H9 (cell line): Measurements from ENCODE around the gene NHS. TPM values are rescaled to one million over a fixed set of nuclear protein-coding genes. Genes with fewer than 3 reads are reported as not detected.
A peak's percentile ranks its signal among the peaks of the same experiment; 100 is the strongest.

Experiments used
- DNase-seq: peaks from one replicate; pipeline ENCODE4 v3.0.0-alpha.2; 2017
- H2AFZ ChIP-seq: one replicate; pipeline ENCODE4 v1.6.1; 2013; ENCODE audit warnings: mild to moderate bottlenecking, low read length, control low read depth, moderate library complexity
- H2AK5ac ChIP-seq: 2 replicates; pipeline ENCODE4 v1.6.1; 2013; ENCODE audit warnings: low read length, control low read depth, mixed read lengths; ENCODE audit not compliant: insufficient read length
- H2BK120ac ChIP-seq: one replicate; pipeline ENCODE4 v1.6.1; 2013; ENCODE audit warnings: low read depth, mild to moderate bottlenecking, low read length, control low read depth, inconsistent platforms; ENCODE audit not compliant: poor library complexity, severe bottlenecking
- H2BK12ac ChIP-seq: 2 replicates; pipeline ENCODE4 v1.6.1; 2013; ENCODE audit warnings: low read length, control low read depth, mixed read lengths, low read depth; ENCODE audit not compliant: insufficient read length
- H2BK15ac ChIP-seq: 2 replicates; pipeline ENCODE4 v1.6.1; 2013; ENCODE audit warnings: low read depth, low read length, control low read depth
- H2BK20ac ChIP-seq: one replicate; pipeline ENCODE4 v1.6.1; 2013; ENCODE audit warnings: low read depth, mild to moderate bottlenecking, low read length, control low read depth, inconsistent platforms; ENCODE audit not compliant: poor library complexity, severe bottlenecking
- H2BK5ac ChIP-seq: 2 replicates; pipeline ENCODE4 v1.6.1; 2013; ENCODE audit warnings: low read length, control low read depth, mixed read lengths; ENCODE audit not compliant: insufficient read length
- H3K14ac ChIP-seq: 2 replicates; pipeline ENCODE4 v1.6.1; 2013; ENCODE audit warnings: low read length, control low read depth; ENCODE audit not compliant: insufficient read depth
- H3K18ac ChIP-seq: 2 replicates; pipeline ENCODE4 v1.6.1; 2013; ENCODE audit warnings: low read depth, mild to moderate bottlenecking, mixed read lengths, low read length, control low read depth; ENCODE audit not compliant: insufficient read length
- H3K23ac ChIP-seq: 2 replicates; pipeline ENCODE4 v1.6.1; 2013; ENCODE audit warnings: low read length, control low read depth, mixed read lengths, low read depth; ENCODE audit not compliant: insufficient read length
- H3K23me2 ChIP-seq: 2 replicates; pipeline ENCODE4 v1.6.1; 2013; ENCODE audit warnings: low read depth, mild to moderate bottlenecking, mixed read lengths, low read length, control low read depth; ENCODE audit not compliant: insufficient read length, poor library complexity, severe bottlenecking
- H3K27ac ChIP-seq: 2 replicates; pipeline ENCODE4 v1.5.1; 2013; ENCODE audit warnings: low read length, control low read depth, mixed read lengths, low read depth; ENCODE audit not compliant: insufficient read length
- H3K27me3 ChIP-seq: 2 replicates; pipeline ENCODE4 v1.6.1; 2013; ENCODE audit warnings: low read length, control low read depth, inconsistent platforms; ENCODE audit not compliant: insufficient read depth
- H3K4ac ChIP-seq: 2 replicates; pipeline ENCODE4 v1.6.1; 2013; ENCODE audit warnings: low read depth, mild to moderate bottlenecking, control low read depth, inconsistent platforms, low read length, moderate library complexity
- H3K4me1 ChIP-seq: 2 replicates; pipeline ENCODE4 v1.6.1; 2013; ENCODE audit warnings: low read length, control low read depth, inconsistent platforms; ENCODE audit not compliant: insufficient read depth
- H3K4me2 ChIP-seq: 2 replicates; pipeline ENCODE4 v1.6.1; 2013; ENCODE audit warnings: low read length, control low read depth, mixed read lengths; ENCODE audit not compliant: insufficient read length, insufficient read depth
- H3K56ac ChIP-seq: 2 replicates; pipeline ENCODE4 v1.6.1; 2013; ENCODE audit warnings: low read depth, mild to moderate bottlenecking, mixed read lengths, low read length, control low read depth; ENCODE audit not compliant: insufficient read length
- H3K79me1 ChIP-seq: 2 replicates; pipeline ENCODE4 v1.6.1; 2013; ENCODE audit warnings: low read depth, mild to moderate bottlenecking, moderate library complexity, low read length, control low read depth, inconsistent platforms; ENCODE audit not compliant: insufficient read depth, poor library complexity, severe bottlenecking
- H3K79me2 ChIP-seq: 2 replicates; pipeline ENCODE4 v1.6.1; 2013; ENCODE audit warnings: low read length, control low read depth, inconsistent platforms; ENCODE audit not compliant: insufficient read depth
- H3K9ac ChIP-seq: 2 replicates; pipeline ENCODE4 v1.6.1; 2013; ENCODE audit warnings: low read length, control low read depth, mixed read lengths; ENCODE audit not compliant: insufficient read length; ENCODE audit errors: extremely low read depth
- H3K9me3 ChIP-seq: one replicate; pipeline ENCODE4 v1.6.1; 2013; ENCODE audit warnings: low read depth, low read length, inconsistent platforms; ENCODE audit not compliant: control insufficient read depth
- H3T11ph ChIP-seq: one replicate; pipeline ENCODE4 v1.6.1; 2013; ENCODE audit warnings: mild to moderate bottlenecking, low read length, control low read depth, inconsistent platforms
- H4K20me1 ChIP-seq: one replicate; pipeline ENCODE4 v1.6.1; 2013; ENCODE audit not compliant: control insufficient read depth, insufficient read length, insufficient read depth
- H4K5ac ChIP-seq: 2 replicates; pipeline ENCODE4 v1.6.1; 2013; ENCODE audit warnings: low read depth, mild to moderate bottlenecking, mixed read lengths, low read length, control low read depth; ENCODE audit not compliant: insufficient read length
- H4K8ac ChIP-seq: replicated peaks from 2 replicates; pipeline ENCODE4 v1.6.1; 2013; ENCODE audit warnings: low read length, control low read depth, mixed read lengths, low read depth; ENCODE audit not compliant: insufficient read length
- H4K91ac ChIP-seq: 2 replicates; pipeline ENCODE4 v1.6.1; 2013; ENCODE audit warnings: low read depth, mild to moderate bottlenecking, moderate library complexity, mixed read lengths, low read length, control low read depth; ENCODE audit not compliant: insufficient read length
- H3K27ac Mint-ChIP-seq, 3 experiments: 2 replicates in 2 of 3; 3 replicates in 1 of 3; pipeline ENCODE4 v1.8.0; 2020 to 2021; ENCODE audit warnings: mixed read lengths in 3 of 3, mild to moderate bottlenecking in 1 of 3, moderate library complexity in 1 of 3
- H3K27me3 Mint-ChIP-seq: 2 replicates; pipeline ENCODE4 v1.8.0; 2021; ENCODE audit warnings: low read depth, mild to moderate bottlenecking, moderate library complexity, mixed read lengths
- H3K36me3 Mint-ChIP-seq, 3 experiments: 2 replicates in 2 of 3; 3 replicates in 1 of 3; pipeline ENCODE4 v1.8.0; 2020 to 2021; ENCODE audit warnings: low read depth in 3 of 3, mixed read lengths in 3 of 3; ENCODE audit not compliant: insufficient read depth in 1 of 3
- H3K4me1 Mint-ChIP-seq, 2 experiments: 2 replicates each; pipeline ENCODE4 v1.8.0; 2020; ENCODE audit warnings: mixed read lengths in 2 of 2
- H3K4me3 Mint-ChIP-seq, 2 experiments: 2 replicates in 1 of 2; 3 replicates in 1 of 2; pipeline ENCODE4 v1.8.0; 2020 to 2021; ENCODE audit warnings: mild to moderate bottlenecking in 2 of 2, mixed read lengths in 2 of 2, moderate library complexity in 1 of 2
- H3K9me3 Mint-ChIP-seq, 2 experiments: 2 replicates in 1 of 2; 3 replicates in 1 of 2; pipeline ENCODE4 v1.8.0; 2020; ENCODE audit warnings: mild to moderate bottlenecking in 2 of 2, mixed read lengths in 2 of 2, moderate library complexity in 1 of 2
- WGBS: extraction: QIAGEN DNeasy Blood & Tissue Kit; methylation state at CpG from one replicate; pipeline ENCODE4 v1.1.7; 2013; ENCODE audit warnings: missing lambda C conversion rate, low lambda C conversion rate, mixed read lengths; ENCODE audit not compliant: insufficient read length; ENCODE audit errors: extremely low coverage; 5-methylcytosine and 5-hydroxymethylcytosine counted together
- total RNA-seq: library from RNA; stranded (reverse); gene quantifications from 2 replicates; pipeline ENCODE4 v1.2.1, GENCODE V29; 2021
- TF ChIP-seq, protein P1 (sequence below): fragments of 200-600 bp; sonication (generic); conservative IDR thresholded peaks from 3 replicates; pipeline ENCODE4 v1.8.0; 2021; ENCODE audit warnings: antibody characterized with exemption, mild to moderate bottlenecking

NHS gene
- total RNA-seq, 1 experiment from 2014 or later, result 8.7 TPM

DNA sequence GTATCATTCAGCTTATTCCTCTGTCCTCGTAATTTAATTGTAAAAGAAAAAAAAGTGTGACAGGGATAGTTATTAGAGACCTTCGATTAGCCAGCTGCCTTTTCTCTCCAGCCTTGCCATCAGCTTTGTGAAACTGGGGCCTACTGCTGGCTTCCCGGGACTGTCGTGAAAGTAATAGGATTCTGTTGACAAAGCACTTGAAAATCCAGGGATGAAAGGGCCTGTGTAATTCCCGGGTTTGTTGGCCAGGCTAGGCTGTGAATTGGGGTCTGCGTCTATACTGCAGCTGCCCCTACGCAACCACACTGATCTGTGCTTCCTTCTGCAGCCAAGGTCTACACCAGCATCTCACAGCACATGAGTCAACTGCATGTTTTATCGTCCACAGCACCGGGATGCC lies 241.9 kb downstream of the NHS start:
- Mint-ChIP-seq H3K27ac (peak overlapping the region in 1 of 3 experiments; percentile 85; a peak in 2 of 7 replicates), H3K4me1 (peaks cover 34 to 38% of the 10 kb centered on the region in 2 experiments), H3K9me3 (no peaks in the 10 kb centered on the region), H3K36me3 (peaks cover 0 to 2% (median 0%) of the 10 kb centered on the region in 3 experiments; a peak in 1 of 7 replicates), H3K4me3 (no peak overlapping the region), H3K27me3 (no peaks in the 10 kb centered on the region)
- Histone ChIP-seq H3K4me1 (peaks cover 2% of the 10 kb centered on the region; the same call in 1 of the 2 replicates), H3T11ph (no peak overlapping the region), H4K20me1 (no peaks in the 10 kb centered on the region), H2AFZ (no peak overlapping the region), H2BK20ac (no peak overlapping the region), H4K91ac (no peak overlapping the region), H3K4me2 (no peak overlapping the region), H3K18ac (no peak overlapping the region), H3K23me2 (no peaks in the 10 kb centered on the region), H2BK5ac (no peak overlapping the region), H2BK120ac (no peak overlapping the region), H3K79me2 (no peaks in the 10 kb centered on the region), H3K56ac (no peak overlapping the region), H3K9ac (no peak overlapping the region), H2BK12ac (no peak overlapping the region), H3K14ac (no peak overlapping the region), H3K27me3 (no peaks in the 10 kb centered on the region), H3K23ac (no peak overlapping the region), H3K9me3 (peaks cover 4% of the 10 kb centered on the region), H2BK15ac (no peak overlapping the region), H3K79me1 (no peaks in the 10 kb centered on the region), H3K4ac (no peak overlapping the region), H3K27ac (no peak overlapping the region), H4K5ac (no peak overlapping the region), H2AK5ac (no peak overlapping the region), H4K8ac (no peak overlapping the region)
- TF ChIP-seq, protein P1, sequence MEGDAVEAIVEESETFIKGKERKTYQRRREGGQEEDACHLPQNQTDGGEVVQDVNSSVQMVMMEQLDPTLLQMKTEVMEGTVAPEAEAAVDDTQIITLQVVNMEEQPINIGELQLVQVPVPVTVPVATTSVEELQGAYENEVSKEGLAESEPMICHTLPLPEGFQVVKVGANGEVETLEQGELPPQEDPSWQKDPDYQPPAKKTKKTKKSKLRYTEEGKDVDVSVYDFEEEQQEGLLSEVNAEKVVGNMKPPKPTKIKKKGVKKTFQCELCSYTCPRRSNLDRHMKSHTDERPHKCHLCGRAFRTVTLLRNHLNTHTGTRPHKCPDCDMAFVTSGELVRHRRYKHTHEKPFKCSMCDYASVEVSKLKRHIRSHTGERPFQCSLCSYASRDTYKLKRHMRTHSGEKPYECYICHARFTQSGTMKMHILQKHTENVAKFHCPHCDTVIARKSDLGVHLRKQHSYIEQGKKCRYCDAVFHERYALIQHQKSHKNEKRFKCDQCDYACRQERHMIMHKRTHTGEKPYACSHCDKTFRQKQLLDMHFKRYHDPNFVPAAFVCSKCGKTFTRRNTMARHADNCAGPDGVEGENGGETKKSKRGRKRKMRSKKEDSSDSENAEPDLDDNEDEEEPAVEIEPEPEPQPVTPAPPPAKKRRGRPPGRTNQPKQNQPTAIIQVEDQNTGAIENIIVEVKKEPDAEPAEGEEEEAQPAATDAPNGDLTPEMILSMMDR, result no peak
- WGBS, result no CpG with 5 or more reads among the region's 9 CpGs
- DNase-seq, result no peak
